GM18498 (cell line): ENCODE results near the gene KLF2.

Experiments used
- ATAC-seq: cut with Tn5 transposase; IDR thresholded peaks from one replicate; pipeline ENCODE4 v1.9.1; 2021; ENCODE audit warnings: mild to moderate bottlenecking, moderate library complexity; ENCODE audit not compliant: unreplicated experiment

The KLF2 gene

DNA sequence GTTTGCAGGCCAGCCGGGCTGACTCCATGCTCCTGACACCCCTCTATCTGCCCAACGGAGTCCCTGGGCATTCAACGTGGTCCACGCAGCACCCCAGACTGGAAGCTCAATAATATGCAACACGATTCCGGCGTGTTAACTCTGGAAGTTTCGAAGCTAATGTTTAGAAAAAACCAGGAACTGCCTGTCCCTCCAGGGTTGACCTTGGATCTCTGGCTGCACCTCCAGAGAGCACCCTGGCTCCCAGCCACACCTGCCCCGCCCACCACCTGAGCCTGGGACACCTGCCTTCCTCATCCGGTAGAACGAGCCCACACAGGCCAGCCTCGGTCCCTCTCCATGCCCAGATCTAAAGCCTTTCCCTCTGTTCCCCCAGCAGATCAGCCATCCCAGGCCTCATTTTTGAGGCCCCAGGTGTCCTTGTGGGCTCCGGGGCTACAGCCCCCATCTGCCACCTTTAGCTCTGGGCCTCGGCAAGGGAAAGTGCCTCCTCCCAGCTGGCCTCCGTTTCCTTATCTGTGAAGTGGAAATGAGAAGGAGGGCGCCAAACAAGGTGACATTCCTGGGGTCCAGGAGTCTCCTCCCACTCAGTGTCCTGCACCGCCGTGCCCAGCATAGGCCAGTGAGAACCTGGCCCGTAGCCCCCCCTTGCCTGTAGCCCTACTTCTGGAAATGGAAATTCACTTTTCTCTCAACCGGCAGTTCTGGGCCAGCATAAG is 38.7 kb downstream of the KLF2 start:
- no peak for ATAC-seq

DNA sequence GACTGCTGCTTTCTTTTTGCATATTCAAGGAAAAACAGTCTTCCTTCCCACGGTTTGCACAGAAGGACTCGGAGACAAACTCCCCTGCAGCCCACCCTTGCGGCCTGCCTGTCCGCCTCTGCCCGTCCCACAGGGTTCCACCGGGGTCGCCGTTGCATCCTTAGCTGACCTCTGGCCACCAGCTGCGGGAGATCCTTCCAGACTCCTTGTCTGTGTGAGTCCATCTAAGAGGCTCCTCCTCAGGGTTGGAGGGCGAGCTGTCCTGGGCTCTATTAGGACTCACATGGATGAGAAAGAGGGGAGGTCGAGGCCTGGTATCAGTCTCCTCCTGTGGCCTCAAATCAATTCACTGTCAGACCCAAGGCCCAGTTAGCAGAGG is 39.2 kb downstream of the KLF2 start:
- no peak for ATAC-seq

DNA sequence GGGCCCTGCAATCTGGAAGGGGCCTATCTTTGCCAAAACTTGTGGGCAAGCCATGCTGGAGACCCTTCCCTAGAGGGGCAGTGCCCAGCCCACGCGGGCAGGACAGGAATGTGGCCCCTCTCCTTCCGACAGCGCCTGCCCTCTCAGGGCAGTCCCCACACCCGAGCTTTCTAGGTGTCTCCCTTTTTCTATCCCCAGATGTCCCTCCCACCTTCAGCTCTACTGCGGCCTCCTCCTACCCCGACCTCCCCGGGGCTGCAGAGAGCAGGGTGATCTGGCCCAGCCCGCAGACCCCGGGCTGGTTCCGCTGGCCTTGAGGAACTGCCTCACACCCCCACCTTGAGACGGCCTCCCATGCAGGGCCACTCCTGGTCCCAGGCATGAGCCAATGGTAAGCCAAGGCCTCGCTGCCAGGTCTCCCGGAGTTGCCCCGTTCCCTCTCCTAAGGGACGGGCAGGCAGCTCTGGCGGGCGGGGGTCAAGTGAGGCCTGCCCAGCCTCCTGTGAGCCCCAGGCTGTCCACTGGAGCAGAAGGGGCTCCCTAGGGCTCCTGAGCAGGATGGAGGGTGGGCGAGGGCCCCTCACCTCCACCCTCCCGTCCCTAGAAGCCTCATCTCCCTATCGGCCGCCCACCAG is 39.7 kb downstream of the KLF2 start:
- ATAC-seq = no peak

DNA sequence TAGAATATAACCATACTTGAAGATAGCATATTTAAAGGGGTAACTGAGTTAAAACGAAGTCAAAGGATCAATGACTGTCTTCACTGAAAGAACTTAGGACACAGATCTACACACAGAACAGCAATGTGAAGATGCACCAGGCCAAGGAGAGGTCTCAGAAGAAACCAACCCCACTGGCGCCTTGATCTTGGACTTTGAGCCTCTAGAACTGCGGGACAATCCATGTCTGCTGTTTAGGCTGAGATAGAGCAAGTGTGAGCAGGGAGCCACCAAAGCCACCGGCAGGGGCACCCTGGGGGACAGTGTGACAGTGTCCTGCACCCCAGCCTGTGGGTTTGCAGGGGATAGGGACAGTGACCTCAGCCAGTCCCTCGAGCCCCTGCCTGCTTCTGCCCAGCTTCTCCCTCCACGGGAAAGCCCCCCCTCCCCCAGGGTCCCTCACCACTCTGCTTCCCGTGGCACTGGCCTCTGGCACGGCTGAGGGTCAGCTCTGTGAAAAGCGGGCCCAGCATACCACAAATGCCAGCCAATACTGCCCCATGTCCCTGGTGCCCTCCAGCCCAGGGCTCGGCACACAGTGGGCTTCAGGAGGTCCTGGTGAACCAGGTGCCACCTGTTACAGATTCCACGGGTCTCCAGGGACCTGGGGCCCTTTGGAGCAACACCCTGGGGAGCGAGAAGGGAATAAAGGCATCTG is 40.8 kb downstream of the KLF2 start:
- no peak for ATAC-seq

DNA sequence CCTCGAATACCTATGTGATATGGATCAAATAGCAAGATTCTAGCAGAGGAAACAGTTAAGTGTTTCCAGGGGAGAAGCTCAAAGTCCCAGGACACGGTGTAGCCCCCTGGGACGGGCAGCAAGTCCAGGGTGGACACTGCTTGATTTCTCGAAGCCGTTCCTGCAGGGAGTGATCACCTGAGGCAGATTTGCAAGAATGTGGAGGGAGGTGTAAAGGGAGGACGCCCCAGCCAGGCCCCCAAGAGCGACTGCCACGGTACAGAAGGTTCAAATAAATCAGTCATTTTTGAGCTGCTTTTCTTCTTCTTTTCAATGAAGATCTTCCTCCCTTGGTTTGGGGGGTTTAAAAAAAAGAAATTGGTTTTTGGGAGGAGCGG is 41.4 kb downstream of the KLF2 start:
- ATAC-seq = peak; percentile 3

DNA sequence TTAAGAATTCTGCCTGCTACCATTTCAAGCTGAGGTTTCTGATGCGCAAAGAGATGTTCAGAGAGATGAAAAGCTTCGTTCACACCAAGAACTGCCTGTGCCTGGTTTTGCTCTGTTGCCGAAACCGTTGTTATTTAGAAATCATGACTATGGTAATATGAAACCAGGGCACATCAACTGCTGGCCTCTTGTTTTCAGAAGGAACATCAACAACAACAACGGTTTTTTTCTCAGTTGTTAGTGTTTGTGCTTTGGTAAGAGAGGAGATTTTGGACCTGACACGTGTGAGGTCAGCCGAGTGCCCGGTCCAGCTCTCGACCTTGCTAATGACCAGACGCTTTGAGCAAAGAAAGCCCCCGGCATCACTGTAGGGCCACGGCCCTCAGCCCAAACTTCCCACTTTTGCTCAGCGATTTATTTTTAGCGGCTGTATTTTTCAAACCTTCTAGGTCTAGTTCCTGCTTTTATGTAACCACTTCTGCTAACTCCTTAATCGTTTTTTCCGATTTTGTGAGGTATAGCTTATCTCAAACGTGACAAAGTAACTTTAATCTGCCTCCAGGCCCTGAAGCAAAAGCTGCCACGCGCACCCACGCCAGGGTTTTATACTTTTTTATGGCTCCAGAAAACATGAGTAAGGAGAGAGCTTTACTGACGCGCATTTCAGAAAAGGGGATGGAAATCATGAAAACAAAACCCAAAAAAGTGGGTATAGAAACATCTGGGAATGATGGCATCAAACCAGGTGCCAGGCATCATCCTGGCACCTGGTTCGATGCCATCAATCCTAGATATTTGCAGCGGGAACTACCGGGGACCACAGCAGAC is 42.0 kb downstream of the KLF2 start:
- ATAC-seq = peak; percentile 35

DNA sequence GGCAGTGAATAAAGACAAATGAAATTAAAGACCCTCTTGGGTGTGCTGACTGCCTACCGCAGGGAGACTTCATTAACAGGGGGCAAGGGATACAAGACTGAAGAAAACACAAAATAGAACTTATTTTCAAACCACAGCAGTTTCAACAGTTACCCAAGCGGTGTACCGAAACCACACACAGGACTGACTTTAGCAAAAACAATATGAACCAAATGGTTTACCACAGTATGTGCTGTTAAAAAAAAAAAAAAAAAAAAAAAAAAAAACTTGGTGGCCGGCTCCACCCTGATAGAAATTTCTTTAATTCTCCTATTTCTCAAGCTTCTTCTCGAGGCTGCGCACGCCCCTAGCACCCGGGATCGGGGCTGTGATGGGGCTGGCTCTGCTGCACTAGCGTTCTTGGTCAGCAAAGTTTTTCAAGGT is 42.6 kb downstream of the KLF2 start:
- peak; percentile 43 for ATAC-seq

DNA sequence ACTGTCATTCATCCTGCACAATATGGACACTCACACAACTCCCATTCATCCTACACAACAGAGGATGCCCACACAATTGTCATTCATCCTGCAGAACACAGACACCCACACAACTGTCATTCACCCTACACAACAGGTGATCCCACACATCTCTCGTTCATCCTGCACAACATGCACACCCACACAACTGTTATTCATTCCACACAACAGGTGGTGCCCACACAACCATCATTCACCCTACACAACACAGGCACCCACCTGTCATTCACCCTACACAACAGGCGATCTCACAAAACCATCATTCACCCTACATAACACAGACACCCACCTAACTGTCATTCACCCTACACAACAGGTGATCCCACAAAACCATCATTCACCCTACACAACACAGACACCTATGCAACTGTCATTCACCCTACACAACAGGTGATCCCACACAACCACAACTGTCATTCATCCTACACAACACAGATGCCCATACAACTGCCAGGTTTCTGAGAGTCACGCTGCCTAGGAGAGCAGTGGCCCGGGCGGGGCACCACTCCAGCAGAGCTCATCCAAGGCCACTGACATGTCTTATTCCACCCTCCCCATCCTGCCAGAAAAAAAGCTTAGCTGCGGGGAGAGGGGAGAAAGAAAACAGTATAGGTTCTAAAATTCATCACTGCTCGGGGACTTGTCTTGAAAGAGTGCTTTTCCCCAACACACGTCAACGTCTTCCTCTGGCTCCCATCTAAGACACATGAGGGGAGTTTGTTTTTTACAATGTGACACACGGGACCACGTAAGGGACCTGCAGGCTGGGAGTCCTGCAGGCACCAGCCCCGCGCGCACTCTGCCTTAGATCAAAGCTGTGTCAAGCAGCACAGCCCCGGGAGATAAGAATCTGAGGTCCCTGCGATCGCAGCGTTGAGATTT is 44.0 kb downstream of the KLF2 start:
- ATAC-seq = no peak

DNA sequence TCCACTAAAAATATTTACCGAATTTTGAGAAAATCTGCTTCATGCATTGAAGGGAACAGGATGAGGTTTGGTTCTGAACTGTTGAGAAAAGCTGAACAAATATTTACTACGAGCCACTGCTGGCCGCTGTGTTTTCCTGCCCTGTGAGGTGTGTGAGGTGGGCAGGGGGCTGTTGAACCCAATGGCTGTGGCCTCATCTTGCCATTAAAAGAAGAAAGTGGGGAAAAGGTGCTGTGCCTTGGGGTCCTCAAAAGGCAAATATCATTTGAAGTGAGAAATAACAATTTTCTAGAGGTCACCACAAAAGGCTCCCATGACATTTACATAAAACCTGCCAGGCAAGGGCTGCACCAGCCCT is 44.7 kb downstream of the KLF2 start:
- ATAC-seq = no peak

DNA sequence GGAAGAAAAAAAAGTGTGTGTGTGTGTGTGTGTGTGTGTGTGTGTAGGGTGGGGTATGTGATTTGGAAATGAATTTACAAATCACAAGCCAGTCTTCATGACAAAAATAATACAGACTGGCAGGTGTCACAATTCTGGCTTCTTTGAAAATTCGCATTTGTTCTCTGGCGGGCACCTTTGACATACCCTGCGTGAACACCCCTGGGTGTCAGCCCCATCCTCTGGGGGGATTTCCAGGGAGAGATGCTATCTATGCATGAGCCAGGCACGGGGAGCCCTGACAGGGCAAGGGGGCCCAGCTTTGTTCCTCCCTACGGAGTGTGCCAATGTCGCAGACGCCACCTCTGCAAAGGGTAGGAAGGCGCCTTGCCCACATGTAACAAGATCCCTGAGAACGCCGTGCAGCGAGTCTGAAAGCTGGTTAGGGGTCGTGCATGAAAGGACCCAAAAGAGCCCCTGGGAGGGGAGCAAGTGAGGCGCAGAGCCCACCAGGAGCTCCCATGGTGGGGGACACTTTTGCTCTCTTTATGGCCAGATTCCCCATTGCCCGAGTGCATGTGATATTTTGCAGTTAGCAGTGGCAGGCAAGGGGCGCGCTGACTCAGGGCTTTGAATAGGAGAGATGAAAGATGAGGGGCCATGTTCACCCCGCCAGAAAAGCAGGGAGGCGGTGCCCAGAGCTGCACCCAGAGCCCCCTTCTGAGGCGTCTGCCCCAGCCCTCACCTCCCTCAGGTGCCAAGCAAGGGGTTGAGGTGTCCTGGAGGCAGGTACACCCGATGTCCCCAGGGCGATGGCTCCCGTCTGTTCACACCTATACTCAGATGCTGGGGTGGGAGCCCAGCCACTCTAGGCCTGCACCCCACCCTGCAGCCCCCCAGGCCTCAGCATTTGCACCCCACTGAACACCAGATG is 45.3 kb downstream of the KLF2 start:
- ATAC-seq = no peak

DNA sequence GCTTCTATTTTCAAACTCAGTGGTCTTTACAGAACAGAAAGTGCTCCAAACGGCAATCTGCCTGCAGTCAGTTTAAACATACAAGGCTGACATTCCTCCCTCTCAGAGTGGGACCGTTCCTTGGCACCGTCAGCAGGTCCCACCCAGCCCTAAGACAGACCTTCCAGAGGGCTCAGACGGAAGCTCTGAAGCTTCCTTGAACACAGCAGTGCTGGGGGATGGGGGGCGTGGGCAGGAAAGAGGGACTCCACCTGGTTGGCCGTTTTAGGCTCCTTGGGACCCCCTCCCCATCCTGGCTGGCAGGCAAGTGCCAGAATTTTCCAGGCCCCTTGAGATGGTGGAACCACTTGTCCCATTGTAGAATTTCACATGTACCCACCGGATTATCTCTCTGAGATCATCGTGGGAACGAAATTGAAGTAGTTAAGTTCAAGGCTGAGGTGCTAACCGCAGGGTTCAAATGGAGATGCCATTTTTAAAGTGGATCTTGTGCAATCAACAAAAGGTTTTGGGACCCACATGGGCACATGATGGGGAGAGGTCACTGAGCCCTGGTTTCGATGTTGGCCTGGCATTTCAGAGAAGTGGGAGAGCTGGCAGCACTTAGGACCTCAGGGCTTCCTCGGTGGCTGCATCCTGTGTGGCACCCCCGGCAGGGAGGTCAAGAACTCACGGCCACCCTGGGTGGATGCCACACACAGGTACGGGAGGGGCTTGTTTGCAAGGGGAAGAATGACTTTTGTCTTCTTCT is 46.2 kb downstream of the KLF2 start:
- no peak for ATAC-seq

DNA sequence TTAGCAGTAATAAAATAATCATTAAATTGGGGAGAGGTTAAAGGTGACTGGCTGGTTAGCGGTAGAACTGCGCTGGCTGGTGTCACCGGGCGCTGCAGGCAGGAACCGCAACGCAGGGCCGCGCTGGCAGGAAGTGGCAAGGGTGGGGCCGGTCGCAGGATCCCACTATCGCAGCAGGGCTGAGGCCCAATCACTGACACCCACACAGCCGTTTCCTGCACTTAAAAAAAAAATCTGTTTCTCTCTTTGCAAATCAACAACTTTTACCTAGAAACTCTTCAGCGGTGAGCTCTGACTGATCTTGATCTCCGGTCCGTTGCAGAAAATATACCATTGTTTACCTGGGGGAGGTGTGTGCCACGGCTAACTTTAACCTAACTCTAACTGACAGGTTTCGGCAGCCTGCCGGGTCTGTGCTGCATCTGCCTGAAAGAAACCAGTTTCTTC is 46.9 kb downstream of the KLF2 start:
- peak; percentile 69 for ATAC-seq

DNA sequence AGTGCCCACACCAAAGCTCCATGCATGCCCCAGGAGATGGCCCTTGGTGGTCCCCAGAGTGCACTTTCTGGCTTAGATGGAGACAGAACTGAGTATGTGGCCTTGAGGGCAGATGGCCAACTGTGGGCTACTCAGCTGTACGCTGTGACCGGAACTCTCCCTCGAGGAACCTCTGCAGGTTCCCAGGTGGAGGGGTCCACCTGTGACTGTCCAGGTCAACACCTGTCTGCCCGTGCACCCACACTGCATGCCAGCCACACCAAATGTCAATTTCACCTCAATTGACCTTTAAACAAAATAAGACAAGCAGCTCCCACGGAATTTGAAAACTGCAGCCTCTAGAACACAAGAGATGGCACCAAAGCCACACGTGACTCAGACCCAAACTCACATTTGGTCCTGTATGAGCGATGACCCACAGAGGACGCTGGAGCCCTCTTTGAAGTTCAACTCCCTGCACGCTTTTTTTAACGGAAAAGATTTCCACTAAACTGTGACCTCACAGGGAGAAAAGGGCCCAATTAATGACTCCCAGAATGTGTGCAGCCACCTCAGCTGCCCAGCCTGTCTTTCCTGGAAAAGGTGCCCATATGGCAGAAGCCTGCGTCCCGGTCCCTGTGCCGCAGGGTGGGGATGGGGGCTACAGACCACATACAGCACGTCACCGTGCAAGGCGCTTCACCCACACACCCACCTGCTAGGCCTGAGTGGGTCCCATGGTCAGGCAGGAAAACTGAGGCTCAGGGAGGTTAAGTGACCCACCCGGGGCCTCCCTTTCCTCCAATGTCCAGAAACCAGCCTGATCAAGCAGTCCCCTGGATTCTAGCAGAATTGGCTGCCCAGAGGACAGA is 47.7 kb downstream of the KLF2 start:
- peak; percentile 17 for ATAC-seq

DNA sequence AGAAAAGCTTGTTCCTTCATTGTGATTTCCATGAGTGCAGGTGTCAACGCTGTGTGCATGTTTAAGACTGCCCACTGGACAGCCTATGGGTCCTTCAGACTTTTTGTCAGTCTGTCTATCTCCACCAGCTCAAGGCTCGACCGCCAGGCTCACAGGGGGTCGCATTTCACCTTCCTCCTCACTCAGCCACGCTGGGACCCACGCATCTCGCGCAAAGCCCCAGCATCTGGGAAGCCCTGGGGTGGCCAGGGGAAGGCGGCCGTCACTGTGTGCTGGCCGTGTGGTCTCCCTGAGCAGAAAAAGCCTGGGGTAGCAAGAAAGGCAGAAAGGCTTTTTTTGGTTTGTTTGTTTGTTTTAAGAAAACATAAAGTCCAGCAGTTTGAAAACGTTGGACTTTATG is 48.5 kb downstream of the KLF2 start:
- no peak for ATAC-seq

DNA sequence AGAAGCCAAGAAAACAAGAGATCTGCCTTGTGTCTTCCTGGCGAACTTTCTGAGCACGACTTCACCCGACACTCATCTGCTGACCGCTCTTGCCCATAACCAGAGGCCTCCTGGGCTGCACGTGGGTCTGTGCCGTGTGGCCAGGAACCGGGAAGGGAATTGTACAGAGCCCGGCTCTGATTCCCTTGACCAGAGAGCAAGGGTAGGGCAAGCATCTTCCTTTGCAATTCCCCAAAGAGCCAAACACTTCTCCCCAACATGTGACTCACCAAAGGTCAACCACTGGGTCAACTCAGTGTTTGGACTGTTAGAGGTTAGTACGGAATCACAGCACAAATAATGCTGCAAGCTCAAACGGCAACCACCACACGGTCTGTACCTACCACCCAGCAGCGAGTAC is 48.9 kb downstream of the KLF2 start:
- no peak for ATAC-seq

DNA sequence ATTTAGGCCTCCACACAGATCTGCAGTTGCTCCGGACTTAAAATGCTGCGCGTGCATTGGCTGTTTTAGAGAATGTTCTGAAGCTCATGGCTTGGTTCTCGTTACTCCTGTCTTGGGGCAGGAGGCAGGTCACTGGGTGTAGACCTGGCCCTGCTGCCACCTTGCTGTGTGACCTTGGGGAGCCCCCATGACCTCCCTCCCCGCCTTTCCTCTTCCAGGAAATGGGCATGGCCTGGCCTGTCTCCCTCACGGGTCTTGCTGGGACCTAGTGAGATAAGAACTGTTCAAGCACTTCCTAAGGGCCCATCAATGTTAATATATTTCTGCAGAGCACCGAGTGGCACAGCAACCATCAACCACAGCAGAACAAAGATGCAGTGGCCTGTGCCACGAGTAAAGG is 49.4 kb downstream of the KLF2 start:
- no peak for ATAC-seq

DNA sequence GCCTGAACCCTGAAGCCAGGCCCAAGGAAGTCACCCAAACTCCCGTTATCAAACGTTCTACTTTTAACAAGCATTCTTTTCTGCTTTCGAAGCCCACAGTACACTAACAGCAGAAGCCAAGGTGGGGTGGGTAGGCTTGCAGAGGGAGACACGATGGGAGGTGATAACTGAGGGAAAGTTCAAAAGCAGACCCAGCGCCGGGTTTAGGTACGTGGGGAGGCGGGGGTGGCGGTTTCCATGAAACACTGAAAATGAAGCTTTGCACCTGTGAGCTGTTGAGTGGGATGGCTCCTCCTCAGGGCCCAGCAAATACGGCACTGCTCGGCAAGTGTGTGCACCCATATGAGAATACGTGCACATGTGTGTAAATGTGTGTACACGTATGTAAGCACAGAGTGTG is 49.8 kb downstream of the KLF2 start:
- ATAC-seq = no peak
